B cell (primary cell): ENCODE measurements around the gene RUSF1. TPM values are rescaled to one million over a fixed set of nuclear protein-coding genes. Genes with fewer than 3 reads are reported as not detected.

ENCODE experiments used
- ATAC-seq: fragments of 200-7000 bp; cut with Tn5 transposase; one replicate; pipeline ENCODE4 v1.10.0; 2021; ENCODE audit warnings: low read depth, mild to moderate bottlenecking, moderate number of reproducible peaks, moderate library complexity
- CTCF ChIA-PET: fragments of 350-600 bp; sonication (Branson Sonifier 250); formaldehyde crosslinking; loops from one replicate; lab custom pipeline; 2021; ENCODE audit warnings: antibody characterized with exemption, inconsistent platforms; lab: Charles Lee
- POLR2A ChIA-PET: fragments of 350-600 bp; sonication (Branson Sonifier 250); formaldehyde crosslinking; loops from one replicate; lab custom pipeline; 2021; ENCODE audit warnings: antibody characterized with exemption; lab: Charles Lee
- DNase-seq: peaks from one replicate; pipeline ENCODE4 v3.0.0; 2013
- H2AFZ ChIP-seq: 2 replicates; pipeline ENCODE4 v1.6.1; 2012; ENCODE audit warnings: mild to moderate bottlenecking, low read depth, low read length; ENCODE audit not compliant: insufficient read depth, poor library complexity, severe bottlenecking
- H3K27ac ChIP-seq, 2 donors: 1 replicate in 1 of 2; 2 replicates in 1 of 2; pipeline ENCODE4 v1.5.1; 2012 to 2013; ENCODE audit warnings: low read length in 2 of 2, mild to moderate bottlenecking in 2 of 2, moderate library complexity in 1 of 2
- H3K27me3 ChIP-seq, 4 experiments: fragments of 200-600 bp in 1 of 4; sonication (generic) in 1 of 4; replicated peaks in 1 of 4; 1 replicate in 2 of 4; 2 replicates in 2 of 4; pipeline versions ENCODE4 v1.6.1 to v1.7.0; 2013 to 2016; ENCODE audit warnings: low read length in 3 of 4, mild to moderate bottlenecking in 2 of 4, mixed read lengths in 1 of 4, moderate library complexity in 1 of 4; ENCODE audit not compliant: insufficient read depth in 4 of 4, control insufficient read depth in 3 of 4; ENCODE audit errors: control extremely low read depth in 1 of 4
- H3K36me3 ChIP-seq, 2 experiments: replicated peaks in 1 of 2; 1 replicate in 1 of 2; 2 replicates in 1 of 2; pipeline versions ENCODE4 v1.6.1 to v1.7.1; 2013; ENCODE audit warnings: low read length in 1 of 2; ENCODE audit not compliant: insufficient read depth in 2 of 2, control insufficient read depth in 1 of 2; ENCODE audit errors: control extremely low read depth in 1 of 2, extremely low read depth in 1 of 2
- H3K4me1 ChIP-seq, 2 donors: fragments of 200-600 bp in 1 of 2; sonication (generic) in 1 of 2; 1 replicate in 1 of 2; 2 replicates in 1 of 2; pipeline versions ENCODE4 v1.5.1 to v1.6.1; 2013 to 2017; ENCODE audit warnings: low read length in 2 of 2; ENCODE audit not compliant: control insufficient read depth in 2 of 2, insufficient read depth in 2 of 2
- H3K4me2 ChIP-seq: replicated peaks from 2 replicates; pipeline ENCODE3; 2012; ENCODE audit warnings: mild to moderate bottlenecking, low read depth, low read length; ENCODE audit not compliant: poor library complexity, severe bottlenecking
- H3K4me3 ChIP-seq, 5 experiments: fragments of 200-600 bp in 1 of 5; sonication (generic) in 1 of 5; 1 replicate in 3 of 5; 2 replicates in 2 of 5; pipeline versions ENCODE4 v1.5.1 to v1.7.0; 2011 to 2016; ENCODE audit warnings: low read length in 4 of 5, mild to moderate bottlenecking in 4 of 5, low read depth in 2 of 5, control low read depth in 1 of 5, moderate library complexity in 1 of 5; ENCODE audit not compliant: insufficient read depth in 1 of 5; ENCODE audit errors: control extremely low read depth in 1 of 5, extremely low read depth in 1 of 5
- H3K79me2 ChIP-seq: fragments of 200-600 bp; sonication (generic); one replicate; pipeline ENCODE4 v1.6.0; 2016; ENCODE audit warnings: low read length; ENCODE audit not compliant: control insufficient read depth, insufficient read depth
- H3K9ac ChIP-seq: fragments of 200-600 bp; sonication (generic); 2 replicates; pipeline ENCODE4 v1.6.1; 2017; ENCODE audit warnings: mild to moderate bottlenecking, low read length, moderate library complexity
- H3K9me3 ChIP-seq, 3 donors: one replicate each; pipeline versions ENCODE4 v1.6.1 to v1.7.1; 2013; ENCODE audit warnings: low read length in 2 of 3; ENCODE audit not compliant: control insufficient read depth in 2 of 3, insufficient read depth in 1 of 3; ENCODE audit errors: control extremely low read depth in 1 of 3
- H4K20me1 ChIP-seq: 2 replicates; pipeline ENCODE4 v1.6.0; 2012; ENCODE audit warnings: mild to moderate bottlenecking, low read length; ENCODE audit not compliant: insufficient read depth, control insufficient read depth, poor library complexity, severe bottlenecking
- H3K27ac Mint-ChIP-seq: one replicate; pipeline ENCODE4 v1.8.0; 2021; ENCODE audit warnings: mixed read lengths
- H3K27me3 Mint-ChIP-seq: one replicate; pipeline ENCODE4 v1.8.0; 2021; ENCODE audit warnings: mixed read lengths
- H3K4me1 Mint-ChIP-seq: one replicate; pipeline ENCODE4 v1.8.0; 2021; ENCODE audit warnings: mixed read lengths
- H3K4me3 Mint-ChIP-seq: one replicate; pipeline ENCODE4 v1.8.0; 2021; ENCODE audit warnings: mixed read lengths
- H3K9me3 Mint-ChIP-seq: one replicate; pipeline ENCODE4 v1.8.0; 2022; ENCODE audit warnings: mixed read lengths; ENCODE audit not compliant: insufficient read depth
- CTCF ChIP-seq: fragments of 200-600 bp; IDR thresholded peaks from one replicate; pipeline ENCODE4 v1.8.0; 2022; ENCODE audit warnings: antibody characterized with exemption, mild to moderate bottlenecking
- EZH2 ChIP-seq: IDR thresholded peaks from 2 replicates; pipeline ENCODE4 v1.6.1; 2012; ENCODE audit warnings: borderline replicate concordance, low read depth, mild to moderate bottlenecking, moderate library complexity, low read length; ENCODE audit not compliant: insufficient read depth, poor library complexity, severe bottlenecking
- WGBS: methylation state at CpG from one replicate; pipeline ENCODE4 v1.1.5; 2013; ENCODE audit warnings: missing lambda C conversion rate; ENCODE audit not compliant: insufficient coverage; 5-methylcytosine and 5-hydroxymethylcytosine counted together
- intact Hi-C: fragments of 100-400 bp; cut with micrococcal nuclease; formaldehyde crosslinking; loops from one replicate; pipeline ENCODE4 v1.10.0; 2022
- polyA plus RNA-seq: library from polyadenylated mRNA; depleted of rRNA; stranded (reverse); fragments of >200 nt; gene quantifications from 2 replicates; pipeline ENCODE4 v1.2.3, GENCODE V29; 2012
- total RNA-seq, 2 donors: library from RNA; stranded (reverse); fragments of 120-200 nt in 1 of 2; gene quantifications; 1 replicate in 1 of 2; 2 replicates in 1 of 2; pipeline versions ENCODE4 v1.2.3 to v1.2.4, GENCODE V29; 2013 to 2022

The RUSF1 gene
- total and polyA plus RNA-seq, 2 donors (not counting 1 experiment from before 2014, with no cell fraction given): 103 to 132 TPM

- Histone ChIP-seq H3K36me3 (peaks cover 0 to 12% of the 10 kb centered on the region in 2 experiments), H3K79me2 (no peaks in the 10 kb centered on the region), H3K4me2 (peak overlapping the region; percentile 96), H3K27me3 (peaks cover 0 to 12% (median 4%) of the 10 kb centered on the region in 4 experiments), H3K27ac (no peak overlapping the region), H3K9ac (peak overlapping the region; percentile 73), H3K9me3 (peaks cover 0 to 5% (median 0%) of the 10 kb centered on the region in 3 donors), H3K4me3 (peak overlapping the region; percentile 12 to 72 (median 56)), H3K4me1 (peaks cover 10 to 16% of the 10 kb centered on the region in 2 donors), H2AFZ (peak overlapping the region; percentile 88), H4K20me1 (peaks cover 6% of the 10 kb centered on the region)
- 2% methylated on average over 60 of the region's 60 CpGs for WGBS
- ATAC-seq: peak; percentile 92
- CTCF ChIA-PET: interaction anchor here (1.0 to 2.2 kb wide), 3 partner anchors 11 to 380 kb away, joined by 3 to 7 read pairs (median 6); partner anchors contain the start of gene ARMC5
- H3K27me3 Mint-ChIP-seq: peaks cover 4% of the 10 kb centered on the region
- no peak for TF ChIP-seq CTCF
- TF ChIP-seq EZH2: no peak
- DNase-seq: peak; percentile 76
- H3K4me3 Mint-ChIP-seq: peak overlapping the region; percentile 96
- peaks cover 12% of the 10 kb centered on the region for H3K4me1 Mint-ChIP-seq
- H3K27ac Mint-ChIP-seq: peak overlapping the region; percentile 79
- intact Hi-C loops: loop anchor here (1.0 kb wide), 3 partner anchors 11 to 28 kb away; partner anchors contain the start of gene RUSF1
- no peaks in the 10 kb centered on the region for H3K9me3 Mint-ChIP-seq
- POLR2A ChIA-PET: interaction anchor here (2.1 kb wide), 1 partner anchor 11 kb away, joined by 6 read pairs; no protein-coding TSS in a partner anchor
Measured at GRCh38 chr16:31487720-31488467, 20.3 kb downstream of the RUSF1 start.
